ENCODE measurements around the gene SHISA6. TPM values are rescaled to one million over a fixed set of nuclear protein-coding genes. Genes with fewer than 3 reads are reported as not detected.

Gene SHISA6
- polyA plus RNA-seq, 1 of the 3 experiments (the other 2 are of a cell fraction): not detected

DNA sequence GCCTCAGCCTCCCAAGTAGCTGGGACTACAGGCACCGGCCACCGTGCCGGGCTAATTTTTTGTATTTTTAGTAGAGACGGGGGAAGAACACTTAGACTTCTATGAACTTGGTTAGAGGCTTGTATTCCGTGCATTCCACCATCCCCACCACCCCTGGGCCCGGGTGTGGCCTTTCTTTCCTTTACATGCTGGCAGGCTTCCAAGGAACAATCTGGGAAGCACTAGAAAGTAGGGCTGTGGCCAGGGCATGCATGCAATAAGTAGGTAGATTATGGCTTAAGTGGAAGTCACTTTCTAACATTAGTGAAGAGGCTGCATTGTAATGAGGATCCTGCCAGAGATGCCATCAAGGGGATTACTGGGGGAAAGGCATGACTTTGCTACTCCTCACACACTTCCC is 171.6 kb downstream of the SHISA6 start:
- Histone ChIP-seq H4K20me1 (ENCODE audit: insufficient read depth) (no peaks in the 10 kb centered on the region), H3K4me1 (ENCODE audit: control insufficient read depth in 1 of 2, insufficient read depth in 2 of 2, low read depth in 1 of 2, low read length in 1 of 2) (no peaks in the 10 kb centered on the region; a peak in 1 of 4 replicates), H3F3A (replicated peaks; ENCODE audit: insufficient read depth) (no peaks in the 10 kb centered on the region), H3K9ac (no peak overlapping the region), H3K79me2 (ENCODE audit: insufficient read depth) (no peaks in the 10 kb centered on the region), H2AFZ (ENCODE audit: low read depth) (no peak overlapping the region), H3K36me3 (replicated peaks in 1 of 2; ENCODE audit: control insufficient read depth in 1 of 2, insufficient read depth in 2 of 2, low read length in 1 of 2) (no peaks in the 10 kb centered on the region), H3K4me2 (no peak overlapping the region), H3K4me3 (ENCODE audit: low read depth in 2 of 2, low read length in 1 of 2) (no peak overlapping the region), H3K9me3 (no peaks in the 10 kb centered on the region), H3K27me3 (ENCODE audit: insufficient read depth) (no peaks in the 10 kb centered on the region), H3K9me2 (no peaks in the 10 kb centered on the region), H3K27ac (ENCODE audit: low read depth in 2 of 2, low read length in 1 of 2) (no peak overlapping the region)
- no peak for TF ChIP-seq YY1 (IDR thresholded peaks at IDR 0.05; ENCODE audit: low read depth)
- TF ChIP-seq, protein P1, sequence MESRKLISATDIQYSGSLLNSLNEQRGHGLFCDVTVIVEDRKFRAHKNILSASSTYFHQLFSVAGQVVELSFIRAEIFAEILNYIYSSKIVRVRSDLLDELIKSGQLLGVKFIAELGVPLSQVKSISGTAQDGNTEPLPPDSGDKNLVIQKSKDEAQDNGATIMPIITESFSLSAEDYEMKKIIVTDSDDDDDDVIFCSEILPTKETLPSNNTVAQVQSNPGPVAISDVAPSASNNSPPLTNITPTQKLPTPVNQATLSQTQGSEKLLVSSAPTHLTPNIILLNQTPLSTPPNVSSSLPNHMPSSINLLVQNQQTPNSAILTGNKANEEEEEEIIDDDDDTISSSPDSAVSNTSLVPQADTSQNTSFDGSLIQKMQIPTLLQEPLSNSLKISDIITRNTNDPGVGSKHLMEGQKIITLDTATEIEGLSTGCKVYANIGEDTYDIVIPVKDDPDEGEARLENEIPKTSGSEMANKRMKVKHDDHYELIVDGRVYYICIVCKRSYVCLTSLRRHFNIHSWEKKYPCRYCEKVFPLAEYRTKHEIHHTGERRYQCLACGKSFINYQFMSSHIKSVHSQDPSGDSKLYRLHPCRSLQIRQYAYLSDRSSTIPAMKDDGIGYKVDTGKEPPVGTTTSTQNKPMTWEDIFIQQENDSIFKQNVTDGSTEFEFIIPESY (IDR thresholded peaks at IDR 0.05; ENCODE audit: borderline replicate concordance, low read depth): no peak
- TF ChIP-seq REST (IDR thresholded peaks at IDR 0.05; ENCODE audit: low read depth, low read length): no peak
- TF ChIP-seq, protein P2, sequence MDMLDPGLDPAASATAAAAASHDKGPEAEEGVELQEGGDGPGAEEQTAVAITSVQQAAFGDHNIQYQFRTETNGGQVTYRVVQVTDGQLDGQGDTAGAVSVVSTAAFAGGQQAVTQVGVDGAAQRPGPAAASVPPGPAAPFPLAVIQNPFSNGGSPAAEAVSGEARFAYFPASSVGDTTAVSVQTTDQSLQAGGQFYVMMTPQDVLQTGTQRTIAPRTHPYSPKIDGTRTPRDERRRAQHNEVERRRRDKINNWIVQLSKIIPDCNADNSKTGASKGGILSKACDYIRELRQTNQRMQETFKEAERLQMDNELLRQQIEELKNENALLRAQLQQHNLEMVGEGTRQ (IDR thresholded peaks at IDR 0.05; ENCODE audit: borderline replicate concordance, low read depth, low read length): no peak
- TF ChIP-seq RAD21 (IDR thresholded peaks at IDR 0.05; ENCODE audit: low read length): no peak
- TF ChIP-seq MEF2A (IDR thresholded peaks at IDR 0.05; ENCODE audit: borderline replicate concordance, low read depth): no peak
- no peak for TF ChIP-seq EZH2phosphoT487 (IDR thresholded peaks at IDR 0.05; ENCODE audit: borderline replicate concordance, low read depth)
- TF ChIP-seq TAF1 (IDR thresholded peaks at IDR 0.05; ENCODE audit: borderline replicate concordance, low read depth, low read length): no peak
- no peak for TF ChIP-seq TCF12 (IDR thresholded peaks at IDR 0.05)
- no peak for TF ChIP-seq NRF1 (IDR thresholded peaks at IDR 0.05; ENCODE audit: low read depth, low read length)
- no peak for TF ChIP-seq FOXM1 (IDR thresholded peaks at IDR 0.05; ENCODE audit: low read depth)
- no peak for TF ChIP-seq IRF3 (IDR thresholded peaks at IDR 0.05; ENCODE audit: low read depth, low read length)
- TF ChIP-seq JUND (IDR thresholded peaks at IDR 0.05): no peak
- TF ChIP-seq ELF1 (IDR thresholded peaks at IDR 0.05): no peak
- no peak for TF ChIP-seq CHD2 (IDR thresholded peaks at IDR 0.05; ENCODE audit: low read length, partially characterized antibody)
- no peak for TF ChIP-seq RCOR1 (IDR thresholded peaks at IDR 0.05; ENCODE audit: low read length)
- no peak for TF ChIP-seq FOXJ3 (CRISPR knock-in tag; IDR thresholded peaks at IDR 0.05)
- TF ChIP-seq GABPA (IDR thresholded peaks at IDR 0.05; ENCODE audit: low read depth): no peak
- no peak for TF ChIP-seq SMC3 (IDR thresholded peaks at IDR 0.05; ENCODE audit: low read depth, low read length)
- no peak for TF ChIP-seq GATA2 (CRISPR knock-in tag; IDR thresholded peaks at IDR 0.05)
- 47% methylated on average over 6 of the region's 6 CpGs for WGBS (ENCODE audit: low lambda C conversion rate)
- ChIA-PET POLR2A (no interaction called here), CTCF (no interaction called here)
- DNase-seq: no peak

All from SK-N-SH (cell line).